HG03135 (cell line): ENCODE results near the gene FOXD4L4.
"Not testable (repeated sequence)": the region's sequence is repeated elsewhere in the genome, so short reads cannot be mapped to it uniquely, and the experiment has no call there.

Experiments used
- ATAC-seq: cut with Tn5 transposase; IDR thresholded peaks from one replicate; pipeline ENCODE4 v1.9.1; 2021; ENCODE audit warnings: mild to moderate bottlenecking, moderate library complexity; ENCODE audit not compliant: unreplicated experiment

FOXD4L4 gene

DNA sequence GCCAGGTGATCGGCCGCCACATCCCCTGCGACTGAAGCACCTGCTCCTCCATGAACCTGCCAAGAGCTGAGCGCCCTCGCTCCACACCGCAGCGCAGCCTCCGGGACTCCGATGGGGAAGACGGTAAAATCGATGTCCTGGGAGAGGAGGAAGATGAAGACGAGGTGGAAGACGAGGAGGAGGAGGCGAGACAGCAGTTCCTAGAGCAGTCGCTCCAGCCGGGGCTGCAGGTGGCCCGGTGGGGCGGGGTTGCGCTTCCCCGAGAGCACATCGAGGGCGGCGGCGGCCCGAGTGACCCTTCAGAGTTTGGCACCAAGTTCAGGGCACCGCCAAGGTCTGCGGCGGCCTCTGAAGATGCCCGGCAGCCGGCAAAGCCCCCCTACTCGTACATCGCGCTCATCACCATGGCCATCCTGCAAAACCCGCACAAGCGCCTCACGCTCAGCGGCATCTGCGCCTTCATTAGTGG is at the start of gene FOXD4L4:
FOXD4L4 (plus strand) TSS at position 51 of the 469 bp plus-strand sequence; CDS start at position 51, 0 bp downstream.
- not testable (repeated sequence) for ATAC-seq

DNA sequence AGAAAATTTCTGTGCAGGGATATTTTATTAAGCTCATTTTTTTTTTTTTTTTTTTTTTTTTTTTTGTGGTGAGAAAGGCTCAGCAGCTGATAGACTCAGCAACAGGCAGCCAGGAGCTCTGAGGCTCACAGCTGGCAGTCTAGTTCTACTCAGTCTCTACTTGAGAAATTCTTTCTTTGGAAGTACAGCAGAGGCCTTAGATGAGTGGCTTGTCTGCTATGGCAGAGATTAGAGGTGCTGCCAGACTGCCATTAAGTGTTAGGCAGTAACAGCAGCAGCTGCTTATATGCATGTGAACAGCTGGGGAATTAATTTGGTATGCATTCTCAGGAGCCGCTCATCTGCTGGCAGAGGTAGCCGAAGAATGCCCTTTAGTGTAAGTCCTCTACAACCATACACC is 33.4 kb upstream of the FOXD4L4 start:
- not testable (repeated sequence) for ATAC-seq

DNA sequence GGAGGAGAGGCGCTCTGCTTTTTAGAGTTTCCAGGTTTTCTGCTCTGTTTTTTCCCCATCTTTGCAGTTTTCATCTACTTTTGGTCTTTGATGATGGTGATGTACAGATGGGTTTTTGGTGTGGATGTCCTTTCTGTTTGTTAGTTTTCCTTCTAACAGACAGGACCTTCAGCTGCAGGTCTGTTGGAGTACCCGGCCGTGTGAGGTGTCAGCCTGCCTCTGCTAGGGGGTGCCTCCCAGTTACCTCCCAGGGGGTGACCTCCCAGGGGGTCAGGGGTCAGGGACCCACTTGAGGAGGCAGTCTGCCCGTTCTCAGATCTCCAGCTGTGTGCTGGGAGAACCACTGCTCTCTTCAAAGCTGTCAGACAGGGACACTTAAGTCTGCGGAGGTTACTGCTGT is 22.5 kb upstream of the FOXD4L4 start:
- not testable (repeated sequence) for ATAC-seq

GRCh38 chr9:65738133-65738532 is 1.2 kb downstream of the FOXD4L4 start:
- ATAC-seq: not testable (repeated sequence)
